IMR-90 (cell line): Measurements from ENCODE around the gene KATNB1. TPM values are rescaled to one million over a fixed set of nuclear protein-coding genes. Genes with fewer than 3 reads are reported as not detected.

Experiments
- ATAC-seq: fragments of 200-7000 bp; cut with Tn5 transposase; 2 replicates; pipeline ENCODE4 v1.9.1; 2020; ENCODE audit warnings: low read depth, mild to moderate bottlenecking, moderate library complexity
- BruUV-seq: library from RNA; stranded (reverse); fragments of 400-500 nt; replicated peaks from 2 replicates; lab custom pipeline; 2021; lab: Mats Ljungman, UMichigan
- CTCF ChIA-PET: fragments of 300-600 bp; formaldehyde crosslinking; extraction: SDS; loops from one replicate; lab custom pipeline; 2021; ENCODE audit warnings: antibody characterized with exemption; lab: Yijun Ruan, JAX
- POLR2A ChIA-PET: fragments of 300-600 bp; sonication (Branson Sonifier 250); formaldehyde crosslinking; loops from one replicate; lab custom pipeline; 2022; ENCODE audit warnings: antibody characterized with exemption; ENCODE audit not compliant: unreplicated experiment; lab: Charles Lee
- DNase-seq: peaks from one replicate; pipeline ENCODE4 v3.0.0; 2013
- H2AFZ ChIP-seq: replicated peaks from 2 replicates; pipeline ENCODE3; 2013; ENCODE audit warnings: low read length, mild to moderate bottlenecking; ENCODE audit not compliant: poor library complexity
- H2AK5ac ChIP-seq: 2 replicates; pipeline ENCODE4 v1.6.1; 2013; ENCODE audit warnings: low read depth, low read length, inconsistent platforms
- H2AK9ac ChIP-seq: replicated peaks from 2 replicates; pipeline ENCODE3; 2013; ENCODE audit warnings: mild to moderate bottlenecking, low read depth, low read length, moderate library complexity; ENCODE audit not compliant: poor library complexity
- H2BK120ac ChIP-seq: 2 replicates; pipeline ENCODE4 v1.6.1; 2013; ENCODE audit warnings: low read depth, low read length, inconsistent platforms
- H2BK15ac ChIP-seq: 3 replicates; pipeline ENCODE4 v1.6.1; 2013; ENCODE audit warnings: low read depth, low read length, inconsistent platforms
- H2BK20ac ChIP-seq: 2 replicates; pipeline ENCODE4 v1.6.1; 2013; ENCODE audit warnings: low read depth, mild to moderate bottlenecking, inconsistent platforms, low read length, moderate library complexity
- H2BK5ac ChIP-seq: 2 replicates; pipeline ENCODE4 v1.6.1; 2013; ENCODE audit warnings: mild to moderate bottlenecking, low read depth, low read length, inconsistent platforms; ENCODE audit not compliant: poor library complexity, severe bottlenecking
- H3K14ac ChIP-seq: replicated peaks from 2 replicates; pipeline ENCODE4 v1.6.1; 2013; ENCODE audit warnings: low read depth, low read length, inconsistent platforms
- H3K18ac ChIP-seq: 2 replicates; pipeline ENCODE4 v1.6.1; 2013; ENCODE audit warnings: low read depth, low read length, control low read depth
- H3K23ac ChIP-seq: 2 replicates; pipeline ENCODE4 v1.6.1; 2013; ENCODE audit warnings: low read depth, low read length, inconsistent platforms
- H3K27ac ChIP-seq: 2 replicates; pipeline ENCODE4 v1.5.1; 2013; ENCODE audit warnings: mild to moderate bottlenecking, control low read depth, low read length; ENCODE audit not compliant: insufficient read depth
- H3K27me3 ChIP-seq: 2 replicates; pipeline ENCODE4 v1.6.1; 2013; ENCODE audit warnings: low read length; ENCODE audit not compliant: control insufficient read depth, insufficient read depth
- H3K36me3 ChIP-seq: 2 replicates; pipeline ENCODE4 v1.6.1; 2013; ENCODE audit warnings: low read length, mixed read lengths; ENCODE audit not compliant: control insufficient read depth, insufficient read depth
- H3K4ac ChIP-seq: 2 replicates; pipeline ENCODE4 v1.6.1; 2013; ENCODE audit warnings: low read depth, low read length, inconsistent platforms
- H3K4me1 ChIP-seq: 2 replicates; pipeline ENCODE4 v1.6.1; 2013; ENCODE audit warnings: low read length, mixed read lengths; ENCODE audit not compliant: control insufficient read depth, insufficient read depth
- H3K4me2 ChIP-seq: 2 replicates; pipeline ENCODE4 v1.6.1; 2013; ENCODE audit warnings: low read depth, mild to moderate bottlenecking, control low read depth, low read length, moderate library complexity
- H3K4me3 ChIP-seq: 2 replicates; pipeline ENCODE4 v1.5.1; 2013; ENCODE audit warnings: low read depth, mild to moderate bottlenecking, control low read depth, low read length, moderate library complexity; ENCODE audit not compliant: insufficient read depth
- H3K56ac ChIP-seq: 2 replicates; pipeline ENCODE4 v1.6.1; 2013; ENCODE audit warnings: low read length, inconsistent platforms; ENCODE audit not compliant: insufficient read depth; ENCODE audit errors: extremely low read depth
- H3K79me1 ChIP-seq, 2 experiments: 2 replicates each; pipeline ENCODE4 v1.6.1; 2013; ENCODE audit warnings: low read length in 2 of 2, inconsistent platforms in 1 of 2, low read depth in 1 of 2
- H3K9ac ChIP-seq: 2 replicates; pipeline ENCODE4 v1.6.1; 2013; ENCODE audit warnings: low read depth, low read length, control low read depth
- H3K9me1 ChIP-seq: 2 replicates; pipeline ENCODE4 v1.6.1; 2013; ENCODE audit warnings: low read length, inconsistent platforms; ENCODE audit not compliant: insufficient read depth
- H3K9me3 ChIP-seq: 2 replicates; pipeline ENCODE4 v1.6.1; 2013; ENCODE audit warnings: low read length; ENCODE audit not compliant: control insufficient read depth, insufficient read depth
- H4K20me1 ChIP-seq: 2 replicates; pipeline ENCODE4 v1.6.1; 2013; ENCODE audit warnings: low read length, inconsistent platforms; ENCODE audit not compliant: insufficient read depth
- H4K5ac ChIP-seq: 2 replicates; pipeline ENCODE4 v1.6.1; 2013; ENCODE audit warnings: mild to moderate bottlenecking, low read depth, low read length, control low read depth
- H4K8ac ChIP-seq, 2 experiments: 2 replicates each; pipeline ENCODE4 v1.6.1; 2013; ENCODE audit warnings: low read depth in 2 of 2, low read length in 2 of 2, control low read depth in 1 of 2, inconsistent platforms in 1 of 2
- H4K91ac ChIP-seq: 2 replicates; pipeline ENCODE4 v1.6.1; 2013; ENCODE audit warnings: low read depth, low read length, inconsistent platforms; ENCODE audit not compliant: insufficient read depth
- WGBS, 2 experiments: methylation state at CpG; one replicate each; pipeline versions ENCODE4 v1.1.5 to v1.1.7; 2013; ENCODE audit warnings: missing lambda C conversion rate in 2 of 2; ENCODE audit not compliant: insufficient read length in 1 of 2; ENCODE audit errors: extremely low coverage in 2 of 2; 5-methylcytosine and 5-hydroxymethylcytosine counted together
- dilution Hi-C: fragments of 300-500 bp; cut with HindIII; formaldehyde crosslinking; loops from one replicate; pipeline ENCODE4 v1.14.3; 2018; ENCODE audit warnings: low sequenced_read_pairs; ENCODE audit not compliant: unreplicated experiment
- in situ Hi-C: fragments of 300-500 bp; cut with MboI; formaldehyde crosslinking; loops from 3 replicates; pipeline ENCODE4 v1.14.3; 2019; ENCODE audit warnings: low sequenced_read_pairs, inconsistent platforms, mixed read lengths
- intact Hi-C: fragments of 100-400 bp; cut with micrococcal nuclease; formaldehyde crosslinking; loops from 2 replicates; pipeline ENCODE4 v1.10.0; 2022
- polyA plus RNA-seq, 3 experiments: library from polyadenylated mRNA; depleted of rRNA; stranded (reverse); fragments of >200 nt; gene quantifications; 2 replicates each; pipeline ENCODE4 v1.2.3, GENCODE V29; 2012; ENCODE audit warnings: low replicate concordance in 1 of 3
- total RNA-seq: library from RNA; depleted of rRNA; stranded (reverse); fragments of >200 nt; gene quantifications from 2 replicates; pipeline ENCODE4 v1.2.3, GENCODE V29; 2012
- TF ChIP-seq, protein P1 (sequence below): fragments of 150-350 bp; IDR thresholded peaks from 2 replicates; pipeline ENCODE4 v1.6.1; 2016; ENCODE audit warnings: low read depth, mild to moderate bottlenecking, low read length, moderate library complexity, borderline replicate concordance
- TF ChIP-seq, protein P2 (sequence below): fragments of 150-350 bp; IDR thresholded peaks from 2 replicates; pipeline ENCODE4 v1.6.1; 2017; ENCODE audit warnings: mild to moderate bottlenecking, antibody characterized with exemption, low read length, low read depth
- TF ChIP-seq, protein P3 (sequence below): conservative IDR thresholded peaks from 2 replicates; pipeline ENCODE4 v1.5.1; 2012; ENCODE audit warnings: mild to moderate bottlenecking, low read depth, low read length, improper control_type of control experiment

Gene KATNB1
- total and polyA plus RNA-seq, 2 of the 4 experiments (the other 2 are of a cell fraction): 10.9 to 23.5 TPM

DNA sequence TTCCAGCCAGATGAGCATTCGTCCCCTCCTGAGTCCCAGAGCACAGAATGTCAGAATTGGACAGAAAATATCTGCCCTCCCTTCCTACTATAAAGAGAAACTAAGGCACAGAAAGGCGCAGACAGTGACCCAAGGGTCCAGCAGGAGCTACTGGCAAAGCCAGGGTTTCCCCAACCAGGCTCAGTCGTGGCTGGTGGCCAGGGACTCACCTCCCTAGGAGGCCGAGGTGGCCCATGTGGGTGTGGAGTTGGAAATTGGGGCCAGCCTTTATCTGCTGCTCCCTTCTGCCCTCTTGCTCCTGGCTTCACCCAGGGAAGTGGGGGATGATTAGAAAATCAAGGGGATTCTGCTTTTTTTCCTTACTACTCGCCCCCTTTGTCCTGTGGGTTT lies 39.9 kb upstream of the KATNB1 start:
- in situ Hi-C loops: no loop called here
- WGBS, 2 experiments: 38% methylated on average over 1 of the region's 5 CpGs; no CpG with 5 or more reads in 1 of the 2 experiments
- CTCF ChIA-PET: no interaction called here

More for the DNA sequence above, 39.9 kb upstream of the KATNB1 start:
- Histone ChIP-seq H2AK9ac (no peak overlapping the region), H4K20me1 (no peaks in the 10 kb centered on the region), H3K4me3 (no peak overlapping the region), H3K56ac (no peak overlapping the region), H2BK15ac (no peak overlapping the region), H4K8ac (no peak overlapping the region), H3K79me1 (no peaks in the 10 kb centered on the region), H2AFZ (no peak overlapping the region), H3K9me1 (no peaks in the 10 kb centered on the region), H3K23ac (no peak overlapping the region), H3K27ac (no peak overlapping the region), H2BK5ac (no peak overlapping the region), H2BK120ac (no peak overlapping the region), H3K27me3 (peaks cover 59% of the 10 kb centered on the region), H3K9ac (no peak overlapping the region), H3K9me3 (no peaks in the 10 kb centered on the region), H3K4me2 (no peak overlapping the region), H4K91ac (no peak overlapping the region), H4K5ac (no peak overlapping the region), H3K14ac (no peak overlapping the region), H3K18ac (no peak overlapping the region), H3K4ac (no peak overlapping the region), H3K36me3 (no peaks in the 10 kb centered on the region), H3K4me1 (no peaks in the 10 kb centered on the region), H2AK5ac (no peak overlapping the region), H2BK20ac (no peak overlapping the region)
- intact Hi-C loops: no loop called here
- TF ChIP-seq, protein P1, sequence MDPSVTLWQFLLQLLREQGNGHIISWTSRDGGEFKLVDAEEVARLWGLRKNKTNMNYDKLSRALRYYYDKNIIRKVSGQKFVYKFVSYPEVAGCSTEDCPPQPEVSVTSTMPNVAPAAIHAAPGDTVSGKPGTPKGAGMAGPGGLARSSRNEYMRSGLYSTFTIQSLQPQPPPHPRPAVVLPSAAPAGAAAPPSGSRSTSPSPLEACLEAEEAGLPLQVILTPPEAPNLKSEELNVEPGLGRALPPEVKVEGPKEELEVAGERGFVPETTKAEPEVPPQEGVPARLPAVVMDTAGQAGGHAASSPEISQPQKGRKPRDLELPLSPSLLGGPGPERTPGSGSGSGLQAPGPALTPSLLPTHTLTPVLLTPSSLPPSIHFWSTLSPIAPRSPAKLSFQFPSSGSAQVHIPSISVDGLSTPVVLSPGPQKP: no peak
- TF ChIP-seq, protein P2, sequence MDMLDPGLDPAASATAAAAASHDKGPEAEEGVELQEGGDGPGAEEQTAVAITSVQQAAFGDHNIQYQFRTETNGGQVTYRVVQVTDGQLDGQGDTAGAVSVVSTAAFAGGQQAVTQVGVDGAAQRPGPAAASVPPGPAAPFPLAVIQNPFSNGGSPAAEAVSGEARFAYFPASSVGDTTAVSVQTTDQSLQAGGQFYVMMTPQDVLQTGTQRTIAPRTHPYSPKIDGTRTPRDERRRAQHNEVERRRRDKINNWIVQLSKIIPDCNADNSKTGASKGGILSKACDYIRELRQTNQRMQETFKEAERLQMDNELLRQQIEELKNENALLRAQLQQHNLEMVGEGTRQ: no peak
- TF ChIP-seq, protein P3, sequence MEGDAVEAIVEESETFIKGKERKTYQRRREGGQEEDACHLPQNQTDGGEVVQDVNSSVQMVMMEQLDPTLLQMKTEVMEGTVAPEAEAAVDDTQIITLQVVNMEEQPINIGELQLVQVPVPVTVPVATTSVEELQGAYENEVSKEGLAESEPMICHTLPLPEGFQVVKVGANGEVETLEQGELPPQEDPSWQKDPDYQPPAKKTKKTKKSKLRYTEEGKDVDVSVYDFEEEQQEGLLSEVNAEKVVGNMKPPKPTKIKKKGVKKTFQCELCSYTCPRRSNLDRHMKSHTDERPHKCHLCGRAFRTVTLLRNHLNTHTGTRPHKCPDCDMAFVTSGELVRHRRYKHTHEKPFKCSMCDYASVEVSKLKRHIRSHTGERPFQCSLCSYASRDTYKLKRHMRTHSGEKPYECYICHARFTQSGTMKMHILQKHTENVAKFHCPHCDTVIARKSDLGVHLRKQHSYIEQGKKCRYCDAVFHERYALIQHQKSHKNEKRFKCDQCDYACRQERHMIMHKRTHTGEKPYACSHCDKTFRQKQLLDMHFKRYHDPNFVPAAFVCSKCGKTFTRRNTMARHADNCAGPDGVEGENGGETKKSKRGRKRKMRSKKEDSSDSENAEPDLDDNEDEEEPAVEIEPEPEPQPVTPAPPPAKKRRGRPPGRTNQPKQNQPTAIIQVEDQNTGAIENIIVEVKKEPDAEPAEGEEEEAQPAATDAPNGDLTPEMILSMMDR: no peak
- POLR2A ChIA-PET: no interaction called here
- no TSS peak for BruUV-seq
- no peak for ATAC-seq
- no peak for DNase-seq
- dilution Hi-C loops: no loop called here
